Measurements from ENCODE around the gene HAAO.

The HAAO gene

DNA sequence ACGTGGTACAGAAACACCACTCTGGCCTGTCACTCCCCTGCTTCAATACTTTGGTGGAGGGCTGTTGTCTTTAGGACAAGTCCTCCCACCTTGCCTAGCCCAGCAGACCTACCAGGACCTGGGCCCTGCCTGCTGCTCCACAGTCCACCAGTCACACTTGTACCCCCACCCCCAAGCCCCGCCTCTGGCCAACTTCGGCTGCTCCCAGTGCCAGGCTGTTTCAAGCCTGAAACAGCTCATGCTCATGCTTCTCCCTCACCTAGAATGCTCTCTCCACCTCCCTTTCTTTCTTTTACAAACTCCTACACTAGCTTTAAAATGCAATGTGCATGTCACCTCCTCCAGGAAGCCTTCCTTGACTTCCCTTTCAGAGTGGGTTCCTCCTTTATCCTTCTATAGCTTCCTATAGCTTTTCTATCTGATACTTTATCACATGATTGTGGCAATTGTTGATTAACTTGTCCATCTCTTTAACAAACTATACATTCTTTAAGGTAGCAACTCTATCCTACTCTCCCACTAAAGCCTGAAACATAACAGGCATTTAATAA, 23.6 kb downstream of the HAAO start:
- H3K4ac ChIP-seq (ENCODE audit: low read depth, low read length): no peak overlapping the region
- H3K36me3 ChIP-seq (ENCODE audit: control insufficient read depth, insufficient read depth, low read length): no peaks in the 10 kb centered on the region
- H3K27ac ChIP-seq (ENCODE audit: low read depth, low read length): no peak overlapping the region
- H3K79me1 ChIP-seq (ENCODE audit: low read length): no peaks in the 10 kb centered on the region
- no peak overlapping the region for H2AK5ac ChIP-seq (ENCODE audit: low read length)
- H2BK15ac ChIP-seq (replicated peaks; ENCODE audit: low read depth): no peak overlapping the region
- H4K5ac ChIP-seq (ENCODE audit: low read length): no peak overlapping the region
- H3K4me1 ChIP-seq (ENCODE audit: control insufficient read depth, low read depth, low read length): no peaks in the 10 kb centered on the region
- no peak overlapping the region for H3K9ac ChIP-seq (ENCODE audit: low read length)
- H2BK120ac ChIP-seq (ENCODE audit: low read depth, low read length): no peak overlapping the region
- no peak overlapping the region for H3K4me2 ChIP-seq (ENCODE audit: low read length)
- WGBS (ENCODE audit: extremely low coverage, insufficient coverage, low lambda C conversion rate): no CpG with 5 or more reads among the region's 3 CpGs
- H2BK5ac ChIP-seq (ENCODE audit: low read length): no peak overlapping the region
- H3K23ac ChIP-seq (ENCODE audit: low read length): no peak overlapping the region
- no peaks in the 10 kb centered on the region for H3K79me2 ChIP-seq (ENCODE audit: control insufficient read depth, insufficient read depth, low read length)
- H3K56ac ChIP-seq (ENCODE audit: low read length): no peak overlapping the region
- no peak overlapping the region for H3K18ac ChIP-seq (ENCODE audit: low read length)
- H3K27me3 ChIP-seq (ENCODE audit: insufficient read depth, low read length, poor library complexity): no peaks in the 10 kb centered on the region
- H3K4me3 ChIP-seq (ENCODE audit: low read length): no peak overlapping the region
- H4K8ac ChIP-seq (ENCODE audit: low read depth, low read length): no peak overlapping the region
- DNase-seq: no peak

DNA sequence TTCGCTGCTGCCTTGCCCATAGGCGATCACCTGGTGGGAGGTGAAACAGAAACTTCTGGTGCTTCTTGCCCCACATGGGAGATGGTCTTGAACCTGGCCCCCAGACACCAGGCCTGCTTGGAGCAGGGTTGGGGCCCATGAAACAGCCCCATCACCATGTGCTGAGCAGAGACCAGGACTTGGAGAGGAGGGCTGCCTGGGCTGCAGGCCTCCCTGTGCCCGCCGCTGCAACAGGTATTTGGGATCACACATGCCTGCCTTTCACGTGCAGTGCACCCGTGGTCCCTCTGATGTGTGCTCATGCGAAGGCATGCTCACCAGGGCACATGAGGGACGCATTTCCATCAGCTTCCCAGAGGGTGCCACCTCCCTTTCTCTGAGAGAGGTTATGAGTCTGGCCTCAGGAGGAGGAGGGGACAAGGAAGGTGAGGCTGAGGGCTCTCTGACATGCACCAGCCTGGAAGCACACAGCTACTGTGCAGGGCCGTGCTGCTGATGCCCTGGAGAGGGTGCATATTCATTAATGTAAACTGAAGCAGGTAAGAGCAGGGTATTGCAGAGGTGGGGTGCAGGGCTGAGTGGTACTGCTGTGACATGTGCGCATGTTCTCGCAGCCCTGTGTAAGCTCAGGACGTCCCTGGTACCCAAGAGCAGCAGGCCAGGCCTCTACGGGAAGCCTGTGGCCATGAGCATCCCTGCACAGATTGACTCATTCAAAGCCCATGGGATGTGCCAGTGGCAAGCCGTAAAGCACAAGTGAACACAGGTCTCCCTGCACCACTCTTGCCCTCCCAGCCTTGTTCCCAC, 24.3 kb downstream of the HAAO start:
- Histone ChIP-seq H2BK120ac (ENCODE audit: low read depth, low read length) (no peak overlapping the region), H3K23ac (ENCODE audit: low read length) (no peak overlapping the region), H3K79me1 (ENCODE audit: low read length) (no peaks in the 10 kb centered on the region), H3K27ac (ENCODE audit: low read depth, low read length) (no peak overlapping the region), H2AK5ac (ENCODE audit: low read length) (no peak overlapping the region), H3K4ac (ENCODE audit: low read depth, low read length) (no peak overlapping the region), H3K36me3 (ENCODE audit: control insufficient read depth, insufficient read depth, low read length) (no peaks in the 10 kb centered on the region), H3K4me1 (ENCODE audit: control insufficient read depth, low read depth, low read length) (no peaks in the 10 kb centered on the region), H2BK5ac (ENCODE audit: low read length) (no peak overlapping the region), H3K9ac (ENCODE audit: low read length) (no peak overlapping the region), H3K56ac (ENCODE audit: low read length) (no peak overlapping the region), H4K5ac (ENCODE audit: low read length) (no peak overlapping the region), H3K4me2 (ENCODE audit: low read length) (no peak overlapping the region), H2BK15ac (replicated peaks; ENCODE audit: low read depth) (no peak overlapping the region), H3K18ac (ENCODE audit: low read length) (no peak overlapping the region), H3K4me3 (ENCODE audit: low read length) (no peak overlapping the region), H3K79me2 (ENCODE audit: control insufficient read depth, insufficient read depth, low read length) (no peaks in the 10 kb centered on the region), H4K8ac (ENCODE audit: low read depth, low read length) (no peak overlapping the region), H3K27me3 (ENCODE audit: insufficient read depth, low read length, poor library complexity) (no peaks in the 10 kb centered on the region)
- WGBS (ENCODE audit: extremely low coverage, insufficient coverage, low lambda C conversion rate): no CpG with 5 or more reads among the region's 14 CpGs
- no peak for DNase-seq

DNA sequence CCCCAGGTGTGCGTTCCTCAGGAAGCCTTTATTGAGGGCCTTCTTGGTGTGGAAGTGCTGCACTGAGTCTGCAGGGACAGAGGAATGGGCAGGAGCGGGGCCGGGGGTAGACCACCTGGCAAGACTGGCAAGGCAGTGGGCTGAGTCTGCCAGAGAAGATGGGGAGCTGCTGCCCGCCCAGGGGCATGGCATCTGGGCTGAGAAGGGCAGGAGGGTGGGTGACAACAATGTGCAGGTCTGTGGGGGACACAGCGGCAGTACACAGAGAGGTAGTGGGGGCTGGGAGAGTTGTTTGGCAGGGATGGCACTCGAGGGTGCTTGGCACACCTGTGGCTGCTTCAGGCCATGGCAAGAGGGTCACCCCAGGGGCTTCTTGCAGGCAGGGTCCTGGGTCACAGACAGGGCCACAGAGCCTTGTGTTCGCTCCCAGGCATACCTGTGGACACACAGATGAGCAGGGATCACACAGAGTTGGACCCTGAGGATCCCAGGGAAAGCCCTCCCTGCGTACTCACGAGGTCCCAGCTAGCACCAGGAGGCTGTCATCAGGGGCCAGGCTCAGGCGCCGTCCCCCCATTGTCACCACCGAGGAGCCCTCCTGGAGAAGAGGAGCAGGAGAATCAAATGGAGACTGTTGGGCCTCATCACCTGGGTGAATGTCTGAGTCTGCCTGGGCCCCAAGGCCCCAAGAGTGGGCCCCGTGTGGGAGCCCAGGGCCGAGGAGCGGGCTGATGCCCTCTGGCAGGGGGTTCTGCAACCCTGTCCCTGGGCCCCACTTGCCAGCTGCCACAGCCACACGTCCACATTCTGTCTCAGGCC, 25.1 kb downstream of the HAAO start:
- Histone ChIP-seq H2BK120ac (ENCODE audit: low read depth, low read length) (no peak overlapping the region), H3K18ac (ENCODE audit: low read length) (no peak overlapping the region), H3K4me3 (ENCODE audit: low read length) (no peak overlapping the region), H3K4ac (ENCODE audit: low read depth, low read length) (no peak overlapping the region), H3K79me2 (ENCODE audit: control insufficient read depth, insufficient read depth, low read length) (no peaks in the 10 kb centered on the region), H3K23ac (ENCODE audit: low read length) (no peak overlapping the region), H3K4me2 (ENCODE audit: low read length) (no peak overlapping the region), H4K5ac (ENCODE audit: low read length) (no peak overlapping the region), H2BK5ac (ENCODE audit: low read length) (no peak overlapping the region), H3K79me1 (ENCODE audit: low read length) (no peaks in the 10 kb centered on the region), H3K27ac (ENCODE audit: low read depth, low read length) (no peak overlapping the region), H3K56ac (ENCODE audit: low read length) (no peak overlapping the region), H3K4me1 (ENCODE audit: control insufficient read depth, low read depth, low read length) (no peaks in the 10 kb centered on the region), H3K36me3 (ENCODE audit: control insufficient read depth, insufficient read depth, low read length) (no peaks in the 10 kb centered on the region), H2BK15ac (replicated peaks; ENCODE audit: low read depth) (no peak overlapping the region), H3K27me3 (ENCODE audit: insufficient read depth, low read length, poor library complexity) (no peaks in the 10 kb centered on the region), H4K8ac (ENCODE audit: low read depth, low read length) (no peak overlapping the region), H2AK5ac (ENCODE audit: low read length) (no peak overlapping the region), H3K9ac (ENCODE audit: low read length) (no peak overlapping the region)
- DNase-seq: no peak
- no CpG with 5 or more reads among the region's 16 CpGs for WGBS (ENCODE audit: extremely low coverage, insufficient coverage, low lambda C conversion rate)

DNA sequence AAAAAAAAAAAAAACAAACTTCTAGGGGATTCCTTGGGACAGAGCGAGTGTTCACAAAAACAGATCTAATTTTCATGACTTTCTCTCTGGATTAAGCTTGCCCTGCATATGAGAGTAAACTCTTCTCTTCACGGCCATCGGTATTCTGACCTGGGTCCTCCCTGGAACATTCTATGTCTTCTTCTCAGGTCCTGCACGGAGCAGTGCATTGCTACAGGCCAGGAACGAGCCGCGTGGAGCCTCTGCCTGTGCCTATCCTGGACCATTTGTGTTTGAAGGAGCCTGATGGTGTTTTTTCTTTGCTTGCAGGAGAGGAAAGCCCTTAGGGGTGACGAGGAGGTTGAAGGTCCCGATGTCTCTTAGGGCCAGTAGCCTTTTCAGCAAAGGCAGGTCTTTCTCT, 26.7 kb downstream of the HAAO start:
- Histone ChIP-seq H4K8ac (ENCODE audit: low read depth, low read length) (no peak overlapping the region), H3K4me3 (ENCODE audit: low read length) (no peak overlapping the region), H2AK5ac (ENCODE audit: low read length) (no peak overlapping the region), H3K79me2 (ENCODE audit: control insufficient read depth, insufficient read depth, low read length) (no peaks in the 10 kb centered on the region), H3K4me1 (ENCODE audit: control insufficient read depth, low read depth, low read length) (no peaks in the 10 kb centered on the region), H3K27me3 (ENCODE audit: insufficient read depth, low read length, poor library complexity) (no peaks in the 10 kb centered on the region), H3K56ac (ENCODE audit: low read length) (no peak overlapping the region), H3K23ac (ENCODE audit: low read length) (no peak overlapping the region), H3K4ac (ENCODE audit: low read depth, low read length) (no peak overlapping the region), H3K9ac (ENCODE audit: low read length) (no peak overlapping the region), H3K79me1 (ENCODE audit: low read length) (no peaks in the 10 kb centered on the region), H3K27ac (ENCODE audit: low read depth, low read length) (no peak overlapping the region), H3K18ac (ENCODE audit: low read length) (no peak overlapping the region), H2BK5ac (ENCODE audit: low read length) (no peak overlapping the region), H2BK120ac (ENCODE audit: low read depth, low read length) (no peak overlapping the region), H3K36me3 (ENCODE audit: control insufficient read depth, insufficient read depth, low read length) (no peaks in the 10 kb centered on the region), H3K4me2 (ENCODE audit: low read length) (no peak overlapping the region), H2BK15ac (replicated peaks; ENCODE audit: low read depth) (no peak overlapping the region), H4K5ac (ENCODE audit: low read length) (no peak overlapping the region)
- DNase-seq: no peak
- WGBS (ENCODE audit: extremely low coverage, insufficient coverage, low lambda C conversion rate): no CpG with 5 or more reads among the region's 9 CpGs

DNA sequence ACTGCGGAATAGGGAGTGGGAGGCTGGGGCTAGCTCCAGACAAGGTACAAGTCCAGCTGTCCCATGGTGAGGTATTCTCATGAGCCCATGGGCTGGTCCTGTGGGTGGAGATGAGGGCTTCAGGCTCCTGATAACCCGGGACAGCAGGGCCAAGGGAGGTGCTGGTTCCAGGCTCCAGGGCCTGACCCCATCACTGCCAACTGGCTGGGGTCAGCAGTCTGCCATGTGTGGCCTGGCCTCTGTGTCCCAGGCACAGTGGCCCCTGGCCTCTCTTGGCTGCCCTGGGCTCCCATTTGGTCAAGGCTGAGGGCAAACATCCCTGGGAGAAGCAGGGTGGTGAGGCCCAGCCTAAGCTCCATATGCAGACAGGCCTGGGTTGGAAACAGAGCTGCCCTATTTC, 27.5 kb downstream of the HAAO start:
- Histone ChIP-seq H2BK15ac (replicated peaks; ENCODE audit: low read depth) (no peak overlapping the region), H3K4me2 (ENCODE audit: low read length) (no peak overlapping the region), H3K18ac (ENCODE audit: low read length) (no peak overlapping the region), H3K9ac (ENCODE audit: low read length) (no peak overlapping the region), H3K4ac (ENCODE audit: low read depth, low read length) (no peak overlapping the region), H2AK5ac (ENCODE audit: low read length) (no peak overlapping the region), H2BK120ac (ENCODE audit: low read depth, low read length) (no peak overlapping the region), H3K79me1 (ENCODE audit: low read length) (no peaks in the 10 kb centered on the region), H3K4me1 (ENCODE audit: control insufficient read depth, low read depth, low read length) (no peaks in the 10 kb centered on the region), H3K36me3 (ENCODE audit: control insufficient read depth, insufficient read depth, low read length) (no peaks in the 10 kb centered on the region), H4K8ac (ENCODE audit: low read depth, low read length) (no peak overlapping the region), H3K79me2 (ENCODE audit: control insufficient read depth, insufficient read depth, low read length) (no peaks in the 10 kb centered on the region), H3K23ac (ENCODE audit: low read length) (no peak overlapping the region), H3K27me3 (ENCODE audit: insufficient read depth, low read length, poor library complexity) (no peaks in the 10 kb centered on the region), H3K56ac (ENCODE audit: low read length) (no peak overlapping the region), H3K4me3 (ENCODE audit: low read length) (no peak overlapping the region), H2BK5ac (ENCODE audit: low read length) (no peak overlapping the region), H4K5ac (ENCODE audit: low read length) (no peak overlapping the region), H3K27ac (ENCODE audit: low read depth, low read length) (no peak overlapping the region)
- DNase-seq: no peak
- WGBS (ENCODE audit: extremely low coverage, insufficient coverage, low lambda C conversion rate): no CpG with 5 or more reads among the region's 2 CpGs

Measured in mesendoderm (in vitro differentiated cells).